Measurements from ENCODE around the gene RSRC1. TPM values are rescaled to one million over a fixed set of nuclear protein-coding genes. Genes with fewer than 3 reads are reported as not detected.
"Not testable (repeated sequence)": the region's sequence is repeated elsewhere in the genome, so short reads cannot be mapped to it uniquely, and the experiment has no call there.

RSRC1 gene
- total RNA-seq = 44.8 TPM

GRCh38 chr3:158109804-158110657, at the start of gene RSRC1:
RSRC1 (plus strand) TSS chr3:158110089; CDS start chr3:158122105, 12,016 bp downstream.
- FAIRE-seq = no peak

DNA sequence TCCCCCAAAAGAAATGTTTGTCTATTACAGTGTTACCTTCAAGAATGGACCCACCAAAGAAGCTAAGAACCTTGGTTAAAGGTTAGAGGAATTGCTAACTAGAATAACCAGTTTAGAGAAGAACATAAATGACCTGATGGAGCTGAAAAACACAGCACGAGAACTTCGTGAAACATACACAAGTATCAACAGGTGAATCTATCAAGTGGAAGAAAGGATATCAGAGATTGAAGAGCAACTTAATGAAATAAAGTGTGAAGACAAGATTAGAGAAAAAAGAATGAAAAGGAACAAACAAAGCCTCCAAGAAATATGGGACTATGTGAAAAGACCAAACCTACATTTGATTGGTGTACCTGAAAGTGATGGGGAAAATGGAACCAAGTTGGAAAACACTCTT, 44.3 kb upstream of the RSRC1 start:
- FAIRE-seq; DNase-seq (ENCODE audit: low spot score in 2 of 2): not testable (repeated sequence)

More at GRCh38 chr3:158109804-158110657, at the start of gene RSRC1:
- peak; percentile 80 to 81 for DNase-seq (ENCODE audit: low spot score in 2 of 2)

DNA sequence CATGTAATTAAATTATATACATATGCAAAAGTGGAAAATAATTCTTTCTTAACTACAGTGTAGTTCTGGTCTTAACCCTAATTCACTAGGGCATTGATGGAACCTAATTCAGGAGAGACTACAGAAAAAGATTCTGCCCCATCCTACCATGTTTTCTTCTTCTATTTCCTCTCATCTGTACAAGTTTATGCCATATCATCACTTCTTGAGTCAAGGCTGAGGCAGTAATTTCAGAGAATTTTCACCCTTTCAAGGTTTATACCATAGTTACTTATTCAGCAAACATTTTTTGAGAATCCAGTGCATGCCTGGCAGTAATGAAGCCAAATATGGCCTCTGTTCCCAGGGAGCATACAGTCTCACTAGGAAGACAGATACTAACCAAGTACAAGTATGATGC, 37.1 kb upstream of the RSRC1 start:
- FAIRE-seq (no peak), DNase-seq (ENCODE audit: low spot score in 2 of 2) (no peak)

- FAIRE-seq (no peak), DNase-seq (ENCODE audit: low spot score in 2 of 2) (no peak)
Measured at GRCh38 chr3:158074591-158074990, 35.3 kb upstream of the RSRC1 start.

GRCh38 chr3:158079599-158079998, 30.3 kb upstream of the RSRC1 start:
- DNase-seq (ENCODE audit: low spot score in 2 of 2) (no peak), FAIRE-seq (no peak)

GRCh38 chr3:158084651-158085050, 25.2 kb upstream of the RSRC1 start:
- DNase-seq (ENCODE audit: low spot score in 2 of 2) (no peak), FAIRE-seq (no peak)

- FAIRE-seq (no peak), DNase-seq (ENCODE audit: low spot score in 2 of 2) (no peak)
Measured at GRCh38 chr3:158085358-158085757, 24.5 kb upstream of the RSRC1 start.

GRCh38 chr3:158085931-158086330, 24.0 kb upstream of the RSRC1 start:
- FAIRE-seq = no peak
- no peak for DNase-seq (ENCODE audit: low spot score in 2 of 2)

- DNase-seq (ENCODE audit: low spot score in 2 of 2) (no peak), FAIRE-seq (no peak)
Measured at GRCh38 chr3:158086361-158086760, 23.5 kb upstream of the RSRC1 start.

- FAIRE-seq (no peak), DNase-seq (ENCODE audit: low spot score in 2 of 2) (no peak)
Measured at GRCh38 chr3:158086776-158087175, 23.1 kb upstream of the RSRC1 start.

GRCh38 chr3:158091531-158091930, 18.4 kb upstream of the RSRC1 start:
- FAIRE-seq = no peak
- no peak for DNase-seq (ENCODE audit: low spot score in 2 of 2)

DNA sequence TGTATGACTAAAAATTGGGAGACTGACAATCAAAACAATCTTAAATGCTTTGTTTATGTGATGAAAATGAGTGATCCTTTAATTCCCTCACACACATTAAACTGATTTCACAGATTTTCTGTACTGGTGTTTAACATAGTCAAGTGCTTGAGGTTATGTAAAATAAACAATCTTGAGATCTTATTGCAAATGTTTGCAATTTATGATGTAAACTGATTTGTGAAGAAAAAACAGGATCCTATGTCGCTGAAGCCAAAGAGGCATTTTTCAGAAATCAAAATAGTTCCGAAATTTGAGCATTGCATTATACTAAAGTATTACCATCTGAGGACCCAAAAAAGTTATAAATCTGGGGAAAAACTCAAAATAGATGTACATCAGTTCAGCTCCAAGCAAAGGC, 16.4 kb upstream of the RSRC1 start:
- DNase-seq (ENCODE audit: low spot score in 2 of 2) (no peak), FAIRE-seq (no peak)

DNA sequence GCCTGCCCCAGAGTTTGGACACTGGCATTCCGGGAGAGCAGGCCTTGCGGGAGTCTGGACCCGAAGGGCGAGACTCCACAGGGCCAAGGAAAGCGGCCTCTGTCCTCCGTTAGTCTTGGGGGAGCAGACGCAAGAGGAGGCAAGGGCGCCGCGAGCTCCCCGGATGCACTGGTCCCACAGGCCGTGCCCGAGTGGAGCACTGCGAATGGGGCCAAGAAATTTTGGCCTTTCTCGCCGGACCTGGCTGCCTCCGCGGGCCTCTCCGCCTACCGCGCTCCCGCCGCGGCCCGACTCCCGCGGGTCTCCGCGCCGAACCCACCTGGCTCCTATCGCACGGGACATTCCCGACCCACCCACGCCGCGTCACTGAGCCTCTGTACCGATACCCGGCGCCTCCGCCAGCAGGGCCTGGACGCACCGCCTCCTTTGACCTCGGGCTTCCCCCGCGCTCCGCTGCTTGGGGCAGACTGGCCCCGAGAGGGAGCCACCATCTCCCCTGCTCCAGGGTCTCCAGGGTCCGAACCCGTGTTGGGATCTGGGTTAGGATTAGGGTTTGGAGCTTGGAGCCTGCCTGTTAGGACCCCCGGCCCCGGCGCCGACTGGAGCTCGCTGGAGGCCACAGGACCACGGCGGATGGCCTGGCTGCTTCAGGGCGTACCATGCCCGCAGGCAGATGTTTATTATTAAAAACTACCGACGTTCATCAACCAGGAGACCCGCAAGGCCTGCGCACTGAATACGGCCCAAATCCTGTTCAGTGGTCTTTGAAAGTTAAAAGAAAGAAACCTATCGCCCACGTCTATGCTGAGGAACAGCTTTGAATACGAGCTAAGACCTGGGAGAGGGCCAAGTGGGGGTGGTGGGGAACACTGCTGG, 15.4 kb upstream of the RSRC1 start:
- FAIRE-seq (no peak), DNase-seq (ENCODE audit: low spot score in 2 of 2) (no peak)

DNA sequence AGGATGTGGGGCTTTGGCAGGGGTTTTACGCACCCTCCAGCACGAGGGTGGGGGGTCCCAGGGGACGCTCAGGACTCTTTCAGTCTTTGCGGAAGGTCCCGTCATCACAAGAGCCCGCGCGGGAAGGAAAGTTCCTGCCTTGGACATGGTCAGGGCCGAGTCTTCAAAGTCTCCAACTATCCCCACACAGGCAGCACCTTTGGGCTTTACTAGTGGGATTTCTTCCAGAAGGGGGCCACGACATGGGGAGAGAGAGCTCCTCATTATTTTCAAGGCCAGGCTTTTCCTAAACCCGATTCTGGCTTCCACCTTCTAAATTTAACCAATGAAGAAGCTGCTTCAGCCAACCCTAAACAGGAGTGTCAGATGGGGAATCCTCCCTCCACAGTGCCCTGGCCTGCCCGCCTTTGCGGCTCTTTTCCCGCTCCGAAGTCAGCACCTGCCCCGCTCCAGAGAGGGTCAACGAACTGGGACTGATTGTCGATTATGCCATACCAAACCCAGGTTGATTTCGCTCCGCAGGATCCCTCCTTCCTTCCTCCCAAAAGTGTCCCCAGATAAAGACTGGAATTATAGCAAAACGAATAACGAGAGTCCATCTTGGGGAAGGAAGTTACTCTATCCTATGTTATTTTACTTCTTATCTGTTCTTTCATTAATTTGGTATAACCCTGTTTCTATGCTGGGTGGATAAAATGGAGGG, 14.6 kb upstream of the RSRC1 start:
- no peak for FAIRE-seq

GRCh38 chr3:158095814-158096704, 13.8 kb upstream of the RSRC1 start:
- no peak for FAIRE-seq
- DNase-seq (ENCODE audit: low spot score in 2 of 2) = peak in 1 of 2 donors; percentile 19

More for the DNA sequence above, 14.6 kb upstream of the RSRC1 start:
- peak in 1 of 2 donors; percentile 21 for DNase-seq (ENCODE audit: low spot score in 2 of 2)

- DNase-seq (ENCODE audit: low spot score in 2 of 2) (peak in 1 of 2 donors; percentile 17), FAIRE-seq (no peak)
Measured at GRCh38 chr3:158097081-158097592, 12.8 kb upstream of the RSRC1 start.

DNA sequence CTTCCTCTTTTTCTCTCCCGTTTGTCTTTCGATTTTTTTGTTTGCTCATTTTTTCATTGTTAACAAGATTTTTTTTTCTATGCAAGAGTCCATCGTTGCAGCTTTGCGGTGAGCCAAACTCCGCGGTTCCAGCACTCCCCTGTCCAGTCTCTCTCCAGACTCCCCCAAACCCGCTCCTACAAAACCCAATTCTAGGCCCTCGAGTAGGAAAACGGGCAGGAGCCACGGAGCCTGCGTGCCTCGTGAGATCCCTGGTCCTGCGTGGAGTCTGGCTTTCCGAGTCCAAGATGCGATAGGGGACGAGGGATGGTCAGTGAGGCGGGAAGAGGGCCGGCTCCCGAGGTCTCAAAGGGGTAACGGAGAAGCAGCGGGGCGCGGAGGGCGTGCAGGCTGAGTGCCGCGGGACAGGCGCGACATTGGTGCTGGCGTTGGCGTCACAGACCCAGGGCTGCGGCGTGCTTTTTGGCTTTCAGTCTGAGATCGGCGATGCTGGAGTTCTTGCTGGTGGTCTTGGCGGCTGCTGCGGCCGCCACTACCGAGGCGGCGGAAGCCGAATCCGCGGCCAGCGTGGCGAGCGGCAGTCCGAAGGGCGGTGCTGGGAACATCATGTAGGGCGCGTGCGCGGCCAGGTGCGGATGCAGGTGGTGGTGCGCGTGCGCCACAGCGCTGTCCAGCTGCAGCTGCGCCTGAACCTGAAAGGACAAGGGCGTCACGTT, 12.1 kb upstream of the RSRC1 start:
- no peak for FAIRE-seq

DNA sequence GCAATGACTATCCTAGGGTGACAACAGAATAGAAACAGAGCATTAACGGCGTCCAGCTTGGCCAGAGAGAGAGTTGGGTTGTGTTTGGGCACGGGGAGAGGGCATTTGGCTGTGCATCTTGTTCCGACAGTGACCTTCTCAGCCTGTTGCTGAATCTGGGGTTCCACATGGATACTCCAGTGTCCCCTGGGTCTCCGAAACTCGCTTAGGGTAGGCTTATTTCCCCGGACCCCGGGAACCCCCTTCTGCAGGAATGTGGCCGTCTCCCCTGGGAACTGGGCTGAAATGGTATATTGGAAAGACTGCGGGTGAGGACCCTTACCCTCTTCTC, 11.6 kb upstream of the RSRC1 start:
- FAIRE-seq = no peak
- DNase-seq (ENCODE audit: low spot score in 2 of 2) = no peak

More for the DNA sequence above, 12.1 kb upstream of the RSRC1 start:
- DNase-seq (ENCODE audit: low spot score in 2 of 2) = peak in 1 of 2 donors; percentile 34

All from frontal cortex (tissue), 4 donors.